ENCODE results near the gene MAPK1.
"Not testable (repeated sequence)": the region's sequence is repeated elsewhere in the genome, so short reads cannot be mapped to it uniquely, and the experiment has no call there.

MAPK1 gene

GRCh38 chr22:21755851-21756284 lies 111.6 kb downstream of the MAPK1 start:
- DNase-seq (ENCODE audit: low read depth in 2 of 2): no peak

GRCh38 chr22:21754523-21754922 lies 112.9 kb downstream of the MAPK1 start:
- DNase-seq (ENCODE audit: low read depth in 2 of 2): no peak

- DNase-seq (ENCODE audit: low read depth in 2 of 2): no peak
Observed at GRCh38 chr22:21753374-21754111, 113.9 kb downstream of the MAPK1 start.

- DNase-seq (ENCODE audit: low read depth in 2 of 2): no peak
Observed at GRCh38 chr22:21752276-21752675, 115.2 kb downstream of the MAPK1 start.

GRCh38 chr22:21745948-21746347 lies 121.5 kb downstream of the MAPK1 start:
- no peak for DNase-seq (ENCODE audit: low read depth in 2 of 2)

- DNase-seq (ENCODE audit: low read depth in 2 of 2): not testable (repeated sequence)
Observed at GRCh38 chr22:21744917-21745316, 122.5 kb downstream of the MAPK1 start.

- no peak for DNase-seq (ENCODE audit: low read depth in 2 of 2)
Observed at GRCh38 chr22:21741790-21742189, 125.7 kb downstream of the MAPK1 start.

- DNase-seq (ENCODE audit: low read depth in 2 of 2): no peak
Observed at GRCh38 chr22:21741059-21741458, 126.4 kb downstream of the MAPK1 start.

GRCh38 chr22:21739828-21740377 lies 127.5 kb downstream of the MAPK1 start:
- DNase-seq (ENCODE audit: low read depth in 2 of 2): no peak

- no peak for DNase-seq (ENCODE audit: low read depth in 2 of 2)
Observed at GRCh38 chr22:21738966-21739365, 128.5 kb downstream of the MAPK1 start.

- DNase-seq (ENCODE audit: low read depth in 2 of 2): no peak
Observed at GRCh38 chr22:21738081-21738480, 129.4 kb downstream of the MAPK1 start.

GRCh38 chr22:21736948-21737347 lies 130.5 kb downstream of the MAPK1 start:
- no peak for DNase-seq (ENCODE audit: low read depth in 2 of 2)

- DNase-seq (ENCODE audit: low read depth in 2 of 2): no peak
Observed at GRCh38 chr22:21736084-21736642, 131.3 kb downstream of the MAPK1 start.

- peak; percentile 93 to 95 for DNase-seq (ENCODE audit: low read depth in 2 of 2)
Observed at GRCh38 chr22:21735200-21736083, 132.0 kb downstream of the MAPK1 start, which contains the start of gene YPEL1. TSS of gene YPEL1 (minus strand) at chr22:21735794. CDS start at chr22:21710744, 25,050 bp downstream.

- no peak for DNase-seq (ENCODE audit: low read depth in 2 of 2)
Observed at GRCh38 chr22:21734540-21735199, 132.8 kb downstream of the MAPK1 start.

- DNase-seq (ENCODE audit: low read depth in 2 of 2): no peak
Observed at GRCh38 chr22:21731503-21731902, 135.9 kb downstream of the MAPK1 start.

- no peak for DNase-seq (ENCODE audit: low read depth in 2 of 2)
Observed at GRCh38 chr22:21730535-21731308, 136.7 kb downstream of the MAPK1 start.

- DNase-seq (ENCODE audit: low read depth in 2 of 2): not testable (repeated sequence)
Observed at GRCh38 chr22:21729184-21729583, 138.3 kb downstream of the MAPK1 start.

GRCh38 chr22:21728270-21728669 lies 139.2 kb downstream of the MAPK1 start:
- DNase-seq (ENCODE audit: low read depth in 2 of 2): no peak

GRCh38 chr22:21727768-21728167 lies 139.7 kb downstream of the MAPK1 start:
- DNase-seq (ENCODE audit: low read depth in 2 of 2): no peak

GRCh38 chr22:21727159-21727558 lies 140.3 kb downstream of the MAPK1 start:
- DNase-seq (ENCODE audit: low read depth in 2 of 2): no peak

Measured in stimulated activated CD4-positive, alpha-beta T cell treated with anti-CD3 and anti-CD28 coated beads, Interleukin-1b, Interleukin-23, amount 100 ng/mL, for 4 hours (primary cell).